Activated T-cell treated with anti-CD3 and anti-CD28 coated beads for 4 hours (primary cell): Measurements from ENCODE around the gene PCDHGA8.
"Not testable (repeated sequence)": the region's sequence is repeated elsewhere in the genome, so short reads cannot be mapped to it uniquely, and the experiment has no call there.

Source experiments
- DNase-seq: peaks from one replicate; pipeline ENCODE4 v3.0.0-alpha.2; 2020

PCDHGA8 gene

GRCh38 chr5:141371572-141372475 is 20.6 kb upstream of the PCDHGA8 start:
- no peak for DNase-seq

GRCh38 chr5:141373673-141374317 is 18.6 kb upstream of the PCDHGA8 start, which contains the start of gene PCDHGA6:
Gene PCDHGA6, plus strand, starts transcription at chr5:141373891. Its CDS starts 193 bp downstream, at chr5:141374084.
- no peak for DNase-seq

GRCh38 chr5:141374627-141375026 is 17.8 kb upstream of the PCDHGA8 start:
- no peak for DNase-seq

GRCh38 chr5:141375444-141376155 is 16.8 kb upstream of the PCDHGA8 start:
- not testable (repeated sequence) for DNase-seq

- DNase-seq: no peak
Measured at GRCh38 chr5:141382469-141383294, 9.8 kb upstream of the PCDHGA8 start, which contains the start of gene PCDHGA7. Gene PCDHGA7, plus strand, starts transcription at chr5:141382742. Its CDS starts 158 bp downstream, at chr5:141382900.

GRCh38 chr5:141383345-141383744 is 9.1 kb upstream of the PCDHGA8 start:
- DNase-seq: no peak

GRCh38 chr5:141384471-141385267 is 7.8 kb upstream of the PCDHGA8 start:
- no peak for DNase-seq

- not testable (repeated sequence) for DNase-seq
Measured at GRCh38 chr5:141387557-141388311, 4.7 kb upstream of the PCDHGA8 start, which contains the start of gene PCDHGB4. Gene PCDHGB4, plus strand, starts transcription at chr5:141387698. Its CDS starts 187 bp downstream, at chr5:141387885.

- DNase-seq: no peak
Measured at GRCh38 chr5:141388661-141389060, 3.8 kb upstream of the PCDHGA8 start.

GRCh38 chr5:141389153-141390042 is 3.0 kb upstream of the PCDHGA8 start:
- no peak for DNase-seq

- no peak for DNase-seq
Measured at GRCh38 chr5:141393267-141393666, 834 bp downstream of the PCDHGA8 start.

GRCh38 chr5:141394401-141395187 is 2.2 kb downstream of the PCDHGA8 start:
- not testable (repeated sequence) for DNase-seq

GRCh38 chr5:141397756-141398551 is 5.5 kb downstream of the PCDHGA8 start, which contains the start of gene PCDHGB5:
Gene PCDHGB5, plus strand, starts transcription at chr5:141397947. Its CDS starts 181 bp downstream, at chr5:141398128.
- not testable (repeated sequence) for DNase-seq

- DNase-seq: no peak
Measured at GRCh38 chr5:141398608-141399007, 6.2 kb downstream of the PCDHGA8 start.

GRCh38 chr5:141399555-141400258 is 7.3 kb downstream of the PCDHGA8 start:
- DNase-seq: no peak

- no peak for DNase-seq
Measured at GRCh38 chr5:141402553-141403243, 10.3 kb downstream of the PCDHGA8 start, which contains the start of gene PCDHGA9. Gene PCDHGA9, plus strand, starts transcription at chr5:141402778. Its CDS starts 175 bp downstream, at chr5:141402953.
